Measurements from ENCODE around the gene HOXA5. TPM values are rescaled to one million over a fixed set of nuclear protein-coding genes. Genes with fewer than 3 reads are reported as not detected.

Gene HOXA5
- total RNA-seq, 1 experiment from 2014 or later = not detected

- Histone ChIP-seq H3K23me2 (ENCODE audit: insufficient read length, low read depth, low read length, poor library complexity, severe bottlenecking) (no peaks in the 10 kb centered on the region), H3K27ac (ENCODE audit: insufficient read length, low read depth, low read length) (no peak overlapping the region), H2BK15ac (ENCODE audit: low read depth, low read length) (no peak overlapping the region), H2BK20ac (ENCODE audit: low read depth, low read length, poor library complexity, severe bottlenecking) (no peak overlapping the region), H2BK12ac (ENCODE audit: insufficient read length, low read depth, low read length) (no peak overlapping the region), H3K9me3 (ENCODE audit: control insufficient read depth, low read depth, low read length) (no peaks in the 10 kb centered on the region), H3K79me1 (ENCODE audit: insufficient read depth, low read depth, low read length, poor library complexity, severe bottlenecking) (no peaks in the 10 kb centered on the region), H2BK5ac (ENCODE audit: insufficient read length, low read length) (no peak overlapping the region), H3K14ac (ENCODE audit: insufficient read depth, low read length) (no peak overlapping the region), H2BK120ac (ENCODE audit: low read depth, low read length, poor library complexity, severe bottlenecking) (no peak overlapping the region), H4K20me1 (ENCODE audit: control insufficient read depth, insufficient read depth, insufficient read length) (no peaks in the 10 kb centered on the region), H3K9ac (ENCODE audit: extremely low read depth, insufficient read length, low read length) (no peak overlapping the region), H4K91ac (ENCODE audit: insufficient read length, low read depth, low read length) (no peak overlapping the region), H3K18ac (ENCODE audit: insufficient read length, low read depth, low read length) (no peak overlapping the region), H3K4me1 (ENCODE audit: insufficient read depth, low read length) (no peaks in the 10 kb centered on the region), H4K8ac (replicated peaks; ENCODE audit: insufficient read length, low read depth, low read length) (no peak overlapping the region), H3K4me2 (ENCODE audit: insufficient read depth, insufficient read length, low read length) (no peak overlapping the region), H3K79me2 (ENCODE audit: insufficient read depth, low read length) (no peaks in the 10 kb centered on the region), H2AFZ (ENCODE audit: low read length) (no peak overlapping the region), H3T11ph (ENCODE audit: low read length) (no peak overlapping the region), H3K4ac (ENCODE audit: low read depth, low read length) (no peak overlapping the region), H2AK5ac (ENCODE audit: insufficient read length, low read length) (no peak overlapping the region), H3K56ac (ENCODE audit: insufficient read length, low read depth, low read length) (no peak overlapping the region), H3K27me3 (ENCODE audit: insufficient read depth, low read length) (peaks cover 97% of the 10 kb centered on the region), H3K23ac (ENCODE audit: insufficient read length, low read depth, low read length) (no peak overlapping the region), H4K5ac (ENCODE audit: insufficient read length, low read depth, low read length) (no peak overlapping the region)
- peak; percentile 56 for DNase-seq
- Mint-ChIP-seq H3K27me3 (ENCODE audit: low read depth) (peaks cover 98% of the 10 kb centered on the region), H3K9me3 (peaks cover 6 to 23% of the 10 kb centered on the region in 2 experiments), H3K27ac (peak overlapping the region in 1 of 3 experiments; percentile 68; a peak in 1 of 7 replicates), H3K36me3 (ENCODE audit: insufficient read depth in 1 of 3, low read depth in 3 of 3) (no peaks in the 10 kb centered on the region; a peak in 1 of 7 replicates), H3K4me3 (peak overlapping the region in 1 of 2 experiments; percentile 21; a peak in 1 of 5 replicates), H3K4me1 (peaks cover 0 to 6% of the 10 kb centered on the region in 2 experiments; a peak in 2 of 4 replicates)
- no peak for TF ChIP-seq CTCF (conservative IDR thresholded peaks at IDR 0.05)
- no CpG with 5 or more reads among the region's 30 CpGs for WGBS (ENCODE audit: extremely low coverage, insufficient read length, low lambda C conversion rate)
Observed at GRCh38 chr7:27171637-27172314, 28.3 kb upstream of the HOXA5 start.

All from H9 (cell line).